CD4-positive, alpha-beta T cell treated with Interleukin-10 for 1 hour (primary cell): ENCODE measurements around the gene PRSS57.
"Not testable (repeated sequence)": the region's sequence is repeated elsewhere in the genome, so short reads cannot be mapped to it uniquely, and the experiment has no call there.

Experiments used
- DNase-seq: peaks from one replicate; pipeline ENCODE4 v3.0.0-alpha.2; 2020

The PRSS57 gene

GRCh38 chr19:688992-689391 is 6.3 kb downstream of the PRSS57 start:
- DNase-seq, result no peak

GRCh38 chr19:688214-688613 is 7.0 kb downstream of the PRSS57 start:
- DNase-seq, result no peak

- DNase-seq, result no peak
Observed at GRCh38 chr19:687569-688166, 7.6 kb downstream of the PRSS57 start.

GRCh38 chr19:686589-687297 is 8.5 kb downstream of the PRSS57 start:
- no peak for DNase-seq

- no peak for DNase-seq
Observed at GRCh38 chr19:685454-685931, 9.8 kb downstream of the PRSS57 start.

GRCh38 chr19:682678-683320 is 12.5 kb downstream of the PRSS57 start:
- no peak for DNase-seq

- no peak for DNase-seq
Observed at GRCh38 chr19:681029-682019, 13.9 kb downstream of the PRSS57 start.

- DNase-seq, result peak; percentile 100
Observed at GRCh38 chr19:680287-681028, 14.8 kb downstream of the PRSS57 start.

- DNase-seq, result peak; percentile 41
Observed at GRCh38 chr19:679418-680286, 15.6 kb downstream of the PRSS57 start.

GRCh38 chr19:678791-679388 is 16.4 kb downstream of the PRSS57 start:
- DNase-seq, result no peak

GRCh38 chr19:677601-678436 is 17.4 kb downstream of the PRSS57 start:
- DNase-seq, result no peak

- no peak for DNase-seq
Observed at GRCh38 chr19:677201-677600, 18.1 kb downstream of the PRSS57 start.

GRCh38 chr19:676339-677105 is 18.7 kb downstream of the PRSS57 start, which contains the start of gene FSTL3:
FSTL3 (plus strand) TSS chr19:676392; CDS start chr19:676424, 32 bp downstream.
- DNase-seq, result no peak

GRCh38 chr19:676007-676338 is 19.3 kb downstream of the PRSS57 start:
- no peak for DNase-seq

GRCh38 chr19:674282-675151 is 20.7 kb downstream of the PRSS57 start:
- no peak for DNase-seq

- DNase-seq, result no peak
Observed at GRCh38 chr19:670609-671075, 24.6 kb downstream of the PRSS57 start.

GRCh38 chr19:668675-669434 is 26.4 kb downstream of the PRSS57 start:
- not testable (repeated sequence) for DNase-seq
